Muscle layer of duodenum (tissue), 2 donors: ENCODE data around the gene CCDC186.

Experiments
- H3K27ac ChIP-seq: one replicate; pipeline ENCODE4 v1.7.0; 2013; ENCODE audit warnings: mild to moderate bottlenecking, low read length
- H3K27me3 ChIP-seq: one replicate; pipeline ENCODE4 v1.7.0; 2013; ENCODE audit warnings: low read depth, mild to moderate bottlenecking, control low read depth, low read length
- H3K36me3 ChIP-seq, 2 donors: one replicate each; pipeline ENCODE4 v1.7.0; 2013; ENCODE audit warnings: low read length in 2 of 2, control low read depth in 1 of 2, mild to moderate bottlenecking in 1 of 2; ENCODE audit not compliant: insufficient read depth in 2 of 2, control insufficient read depth in 1 of 2
- H3K4me1 ChIP-seq, 2 donors: one replicate each; pipeline ENCODE4 v1.7.0; 2013; ENCODE audit warnings: low read length in 2 of 2, mild to moderate bottlenecking in 2 of 2, control low read depth in 1 of 2, moderate library complexity in 1 of 2; ENCODE audit not compliant: insufficient read depth in 2 of 2, control insufficient read depth in 1 of 2
- H3K4me3 ChIP-seq, 2 donors: one replicate each; pipeline ENCODE4 v1.7.0; 2013; ENCODE audit warnings: low read length in 2 of 2, low read depth in 1 of 2, mild to moderate bottlenecking in 1 of 2
- H3K9me3 ChIP-seq, 2 donors: one replicate each; pipeline ENCODE4 v1.7.0; 2013; ENCODE audit warnings: low read length in 2 of 2, control low read depth in 1 of 2, mild to moderate bottlenecking in 1 of 2; ENCODE audit not compliant: control insufficient read depth in 1 of 2
- donor health status: healthy.

Gene CCDC186

DNA sequence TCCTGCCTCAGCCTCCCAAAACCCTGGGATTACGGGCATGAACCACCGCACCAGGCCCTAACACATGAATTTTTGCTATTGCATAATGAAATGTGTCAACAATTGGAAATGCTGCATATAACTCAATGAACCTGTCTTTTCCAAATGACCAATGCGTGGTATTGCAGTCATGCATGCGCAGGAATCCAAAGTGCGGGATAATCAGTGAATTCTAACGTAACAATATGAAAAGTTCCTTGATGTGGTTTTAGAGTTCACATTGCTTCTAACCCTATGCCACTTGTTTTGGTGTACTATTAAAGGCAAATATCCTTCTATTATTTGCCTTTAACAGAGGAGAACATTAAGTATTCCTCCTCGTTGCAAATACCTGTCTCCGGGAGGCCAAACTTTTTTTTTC is 15.7 kb upstream of the CCDC186 start:
- H3K4me1 ChIP-seq: no peaks in the 10 kb centered on the region
- H3K4me3 ChIP-seq: no peak overlapping the region
- H3K27ac ChIP-seq: no peak overlapping the region
- no peaks in the 10 kb centered on the region for H3K27me3 ChIP-seq
- no peaks in the 10 kb centered on the region for H3K9me3 ChIP-seq
- no peaks in the 10 kb centered on the region for H3K36me3 ChIP-seq

DNA sequence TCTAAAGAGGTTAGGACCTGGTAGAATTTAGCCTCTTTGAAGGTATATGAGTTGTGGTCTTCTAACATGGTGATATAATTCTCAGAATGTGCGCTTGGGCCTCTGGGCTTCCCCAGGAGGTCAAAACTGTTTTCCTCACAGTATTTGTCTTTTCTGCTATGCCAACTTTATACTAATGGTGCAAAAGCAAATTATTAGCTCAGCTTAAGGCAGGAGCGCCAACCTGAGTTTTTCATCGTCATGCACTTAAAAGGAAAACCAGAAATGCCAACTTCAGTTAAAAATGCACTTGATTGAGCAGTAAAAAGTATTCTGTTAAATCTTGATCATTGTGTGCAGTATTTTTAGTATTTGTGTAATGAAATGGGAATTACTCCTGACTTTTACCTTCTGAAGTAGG is 14.9 kb upstream of the CCDC186 start:
- no peak overlapping the region for H3K27ac ChIP-seq
- no peaks in the 10 kb centered on the region for H3K36me3 ChIP-seq
- H3K9me3 ChIP-seq: no peaks in the 10 kb centered on the region
- no peak overlapping the region for H3K4me3 ChIP-seq
- no peaks in the 10 kb centered on the region for H3K27me3 ChIP-seq
- H3K4me1 ChIP-seq: no peaks in the 10 kb centered on the region

DNA sequence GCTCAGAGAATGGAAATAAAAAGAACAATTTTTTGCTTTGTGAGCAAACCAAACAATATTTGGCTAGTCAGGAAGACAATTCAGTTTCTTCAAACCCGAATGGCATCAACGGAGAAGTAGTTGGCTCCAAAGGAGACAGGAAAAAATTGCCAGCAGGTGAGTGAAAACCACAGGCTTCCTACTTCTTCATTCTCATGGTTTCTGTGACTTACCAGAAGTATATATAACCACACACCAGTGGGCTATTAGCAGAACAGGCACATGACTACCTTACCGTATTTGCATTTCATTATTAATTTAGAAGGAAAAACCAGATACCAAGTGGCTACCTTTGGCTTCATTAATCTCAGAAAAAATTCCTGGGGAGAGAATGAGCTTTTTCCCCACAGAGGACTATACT is 14.0 kb upstream of the CCDC186 start:
- Histone ChIP-seq H3K9me3 (no peaks in the 10 kb centered on the region), H3K4me1 (no peaks in the 10 kb centered on the region), H3K27me3 (no peaks in the 10 kb centered on the region), H3K4me3 (no peak overlapping the region), H3K36me3 (no peaks in the 10 kb centered on the region), H3K27ac (no peak overlapping the region)

DNA sequence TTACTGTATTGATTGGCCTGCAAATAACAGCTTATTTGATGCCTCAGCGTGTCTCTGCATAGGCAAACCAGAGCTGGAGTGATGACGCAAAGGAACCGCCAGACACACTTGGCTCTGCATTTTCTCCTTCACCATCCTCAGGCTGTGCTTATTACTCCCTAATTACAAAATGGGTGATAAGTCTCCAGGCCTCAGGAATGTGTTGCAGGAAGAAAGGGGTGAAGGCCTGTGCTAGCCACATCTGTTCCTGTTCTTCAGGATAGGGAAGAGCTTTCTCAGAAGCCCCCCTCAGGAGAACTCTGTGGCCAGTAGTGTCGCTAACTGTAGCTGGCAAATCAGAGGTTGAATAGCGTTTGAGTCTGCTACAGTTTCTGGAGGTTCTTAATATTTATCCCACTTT is 10.3 kb upstream of the CCDC186 start:
- no peaks in the 10 kb centered on the region for H3K27me3 ChIP-seq
- no peak overlapping the region for H3K4me3 ChIP-seq
- H3K27ac ChIP-seq: no peak overlapping the region
- H3K4me1 ChIP-seq: no peaks in the 10 kb centered on the region
- H3K9me3 ChIP-seq: no peaks in the 10 kb centered on the region
- no peaks in the 10 kb centered on the region for H3K36me3 ChIP-seq

DNA sequence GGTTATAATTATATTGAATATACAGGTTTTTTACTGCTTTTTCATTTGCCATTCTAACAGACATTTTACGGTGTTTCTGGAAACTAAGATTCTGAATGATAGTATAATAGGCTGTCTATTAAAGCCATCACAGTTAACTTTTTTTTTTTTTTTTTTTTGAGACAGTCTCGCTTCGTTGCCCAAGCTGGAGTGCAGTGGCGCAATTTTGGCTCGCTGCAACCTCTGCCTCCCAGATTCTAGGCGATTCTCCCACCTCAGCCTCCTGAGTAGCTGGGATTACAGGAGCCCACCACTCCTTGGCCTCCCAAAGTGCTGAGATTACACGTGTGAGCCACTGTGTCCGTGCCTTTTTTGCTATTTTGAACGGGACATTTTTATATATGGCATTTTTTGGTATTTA is 9.6 kb upstream of the CCDC186 start:
- Histone ChIP-seq H3K4me1 (no peaks in the 10 kb centered on the region), H3K27me3 (no peaks in the 10 kb centered on the region), H3K9me3 (no peaks in the 10 kb centered on the region), H3K36me3 (no peaks in the 10 kb centered on the region), H3K4me3 (no peak overlapping the region), H3K27ac (no peak overlapping the region)

DNA sequence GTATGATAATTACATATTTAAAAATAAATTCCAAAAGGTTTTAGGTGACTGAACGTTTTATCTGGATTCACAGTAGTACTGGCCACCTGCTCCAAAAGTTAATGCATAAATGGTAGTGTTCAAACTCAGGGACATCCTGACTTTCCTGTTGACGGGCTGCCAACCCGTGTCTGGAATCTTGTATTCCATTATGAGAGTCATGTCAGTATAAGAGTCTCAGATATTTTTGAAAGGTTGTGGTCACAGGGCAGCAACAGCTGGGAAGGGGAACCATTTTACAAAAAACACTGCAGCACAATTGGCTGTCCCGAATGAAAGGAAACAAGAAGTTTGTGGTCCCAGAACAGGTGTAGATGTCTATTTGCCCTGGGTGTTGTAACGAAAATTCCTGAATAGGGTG is 8.0 kb upstream of the CCDC186 start:
- Histone ChIP-seq H3K27me3 (no peaks in the 10 kb centered on the region), H3K9me3 (no peaks in the 10 kb centered on the region), H3K4me1 (no peaks in the 10 kb centered on the region), H3K36me3 (no peaks in the 10 kb centered on the region), H3K4me3 (no peak overlapping the region), H3K27ac (no peak overlapping the region)

DNA sequence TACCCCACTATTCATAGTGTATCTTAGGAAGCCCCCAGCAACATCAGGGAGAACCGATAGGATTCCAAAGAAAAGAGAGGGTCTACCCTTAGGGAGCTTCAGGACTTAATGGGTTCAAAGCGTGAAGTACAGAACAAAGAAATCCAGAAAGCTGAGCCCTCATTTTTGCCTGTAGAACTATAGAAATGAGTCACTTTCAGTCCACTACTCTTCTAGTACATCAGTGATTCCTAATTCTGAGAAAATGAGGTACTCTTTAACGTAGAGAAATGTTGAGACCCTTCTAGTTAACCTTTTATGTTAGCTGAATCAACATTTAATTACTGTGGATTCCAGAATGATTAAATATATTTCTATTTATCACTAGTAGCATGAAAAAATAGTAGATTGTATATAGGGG is 6.9 kb upstream of the CCDC186 start:
- Histone ChIP-seq H3K4me3 (no peak overlapping the region), H3K27me3 (no peaks in the 10 kb centered on the region), H3K4me1 (no peaks in the 10 kb centered on the region), H3K36me3 (no peaks in the 10 kb centered on the region), H3K27ac (no peak overlapping the region), H3K9me3 (no peaks in the 10 kb centered on the region)

DNA sequence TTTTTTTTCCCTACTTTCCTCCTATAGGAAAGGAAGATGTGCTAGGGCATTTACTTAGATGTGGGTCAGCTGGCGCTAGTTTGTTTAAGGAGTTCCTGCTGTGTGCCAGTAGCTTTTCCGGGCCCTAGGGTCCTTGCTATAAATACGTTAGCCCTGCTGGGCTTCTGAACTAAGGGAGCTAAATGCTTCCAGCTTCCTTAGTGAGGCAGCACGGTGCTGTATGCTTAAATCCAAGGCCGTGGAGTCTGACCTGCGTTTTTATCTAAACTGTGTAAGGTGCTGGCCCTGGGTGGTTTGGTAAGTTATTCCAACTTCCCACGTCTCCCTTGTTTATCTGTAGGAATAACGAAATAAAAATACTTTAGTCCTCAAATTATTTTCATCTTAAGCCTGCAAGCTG is 5.7 kb upstream of the CCDC186 start:
- no peaks in the 10 kb centered on the region for H3K9me3 ChIP-seq
- no peaks in the 10 kb centered on the region for H3K36me3 ChIP-seq
- no peak overlapping the region for H3K27ac ChIP-seq
- no peak overlapping the region for H3K4me3 ChIP-seq
- no peaks in the 10 kb centered on the region for H3K4me1 ChIP-seq
- no peaks in the 10 kb centered on the region for H3K27me3 ChIP-seq

DNA sequence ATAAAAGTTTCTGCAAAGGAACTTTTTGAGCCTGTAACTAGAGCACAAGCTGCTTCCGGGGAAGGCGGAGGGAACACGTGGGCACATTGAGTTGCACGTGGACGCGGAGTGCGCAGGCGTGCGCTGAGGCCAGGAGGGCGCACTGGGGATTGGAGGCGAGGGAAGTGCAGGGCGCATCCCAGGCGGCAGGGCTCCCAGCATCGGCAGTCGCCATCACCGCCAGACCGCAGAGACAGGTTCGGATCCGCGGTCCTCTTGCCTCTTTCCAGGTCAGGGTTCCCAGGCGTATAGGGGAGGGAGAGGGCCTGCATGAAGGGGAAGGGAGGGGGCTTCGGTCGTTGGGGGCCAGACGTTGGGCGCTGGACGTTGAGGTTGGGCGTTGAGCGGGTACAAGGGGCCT is 5.1 kb upstream of the CCDC186 start, which contains the start of gene TDRD1:
TDRD1 (plus strand) TSS at position 206 of the 400 bp plus-strand sequence. CDS start 8,479 bp downstream, outside the sequence.
- Histone ChIP-seq H3K4me1 (no peaks in the 10 kb centered on the region), H3K27me3 (no peaks in the 10 kb centered on the region), H3K27ac (no peak within 1 kb of the TSS), H3K4me3 (no peak within 1 kb of the TSS), H3K36me3 (no peaks in the 10 kb centered on the region), H3K9me3 (no peaks in the 10 kb centered on the region)

DNA sequence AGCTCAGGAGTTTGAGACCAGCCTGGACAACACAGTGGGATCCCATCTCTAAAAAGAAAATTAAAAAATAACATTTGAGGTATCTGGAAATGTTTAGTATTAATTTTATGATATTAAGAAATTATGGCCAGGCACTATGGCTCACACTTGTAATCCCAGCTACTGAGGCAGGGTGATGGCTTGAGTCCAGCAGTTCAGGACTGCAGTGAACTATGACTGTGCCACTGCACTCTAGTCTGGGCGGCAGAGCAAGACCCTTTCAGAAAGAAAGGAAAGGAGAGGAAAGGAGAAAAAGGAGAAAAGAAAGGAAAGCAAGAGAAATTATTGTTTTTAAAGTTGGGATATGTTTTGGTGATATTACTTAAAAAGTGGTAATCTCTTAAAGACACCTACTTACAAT is 2.5 kb upstream of the CCDC186 start:
- Histone ChIP-seq H3K4me3 (no peak overlapping the region), H3K27me3 (no peaks in the 10 kb centered on the region), H3K36me3 (no peaks in the 10 kb centered on the region), H3K9me3 (no peaks in the 10 kb centered on the region), H3K27ac (no peak overlapping the region), H3K4me1 (peaks cover 0 to 7% of the 10 kb centered on the region in 2 donors)

DNA sequence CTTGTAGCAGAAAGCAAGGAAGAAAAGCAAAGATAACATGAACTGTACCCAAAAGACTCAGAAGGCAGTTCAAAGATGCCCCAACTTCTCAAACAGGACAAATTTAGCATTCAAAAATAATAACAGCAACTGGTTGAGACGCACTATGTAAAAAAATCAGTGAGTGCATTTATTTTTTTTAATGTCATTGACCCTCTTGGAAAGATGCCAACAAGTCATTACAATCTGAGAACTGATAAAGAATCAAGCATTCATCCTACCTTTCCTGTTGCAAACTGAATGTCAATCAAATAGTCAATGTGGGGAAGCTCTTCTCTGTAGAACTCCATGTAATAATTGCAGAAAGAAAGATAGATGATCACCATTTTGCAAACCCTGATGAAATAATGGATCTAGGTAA is 1.7 kb upstream of the CCDC186 start:
- Histone ChIP-seq H3K4me3 (no peak overlapping the region), H3K27ac (no peak overlapping the region), H3K27me3 (no peaks in the 10 kb centered on the region), H3K36me3 (no peaks in the 10 kb centered on the region), H3K9me3 (no peaks in the 10 kb centered on the region), H3K4me1 (peaks cover 0 to 7% of the 10 kb centered on the region in 2 donors)

DNA sequence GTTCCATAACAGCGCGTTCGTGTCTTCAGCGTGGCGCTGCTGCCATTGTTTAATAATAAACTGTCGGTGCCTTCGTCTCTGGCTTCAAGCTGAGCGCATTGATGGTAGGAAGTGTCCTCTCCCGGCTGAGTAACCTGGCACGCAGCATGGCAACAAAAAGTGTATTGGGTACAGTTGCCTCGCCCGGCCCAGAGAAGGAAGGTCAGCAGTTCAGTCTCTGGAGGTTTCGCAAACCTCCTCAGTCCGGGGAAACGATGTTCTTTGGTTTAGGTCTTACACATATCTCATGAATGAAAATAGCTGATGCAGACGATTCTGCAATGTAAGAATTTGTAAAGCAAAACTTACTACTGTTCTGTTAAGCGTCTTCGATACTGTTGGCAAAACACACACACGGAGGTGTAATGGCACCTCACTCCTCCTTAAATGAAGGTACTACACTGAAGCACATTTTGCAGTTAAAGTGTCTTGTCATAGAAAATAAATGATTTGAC is 739 bp upstream of the CCDC186 start:
- peak overlapping the region; percentile 35 for H3K27ac ChIP-seq
- no peaks in the 10 kb centered on the region for H3K27me3 ChIP-seq
- H3K36me3 ChIP-seq: no peaks in the 10 kb centered on the region
- peak overlapping the region; percentile 74 to 79 for H3K4me3 ChIP-seq
- H3K9me3 ChIP-seq: no peaks in the 10 kb centered on the region
- peaks cover 0 to 7% of the 10 kb centered on the region in 2 donors for H3K4me1 ChIP-seq
